Neural progenitor cell (in vitro differentiated cells): ENCODE data around the gene STT3A.

ENCODE experiments used
- EZH2 ChIP-seq: fragments of 200-600 bp; sonication (generic); IDR thresholded peaks from 2 replicates; pipeline ENCODE4 v1.6.1; 2017; ENCODE audit warnings: antibody characterized with exemption, mild to moderate bottlenecking, moderate library complexity
- EZH2phosphoT487 ChIP-seq: fragments of 200-600 bp; sonication (generic); IDR thresholded peaks from 2 replicates; pipeline ENCODE4 v1.6.1; 2017; ENCODE audit warnings: antibody characterized with exemption
- TF ChIP-seq, protein P1 (sequence below): fragments of 200-600 bp; sonication (generic); IDR thresholded peaks from 2 replicates; pipeline ENCODE4 v1.5.1; 2017; ENCODE audit warnings: antibody characterized with exemption, mild to moderate bottlenecking

DNA sequence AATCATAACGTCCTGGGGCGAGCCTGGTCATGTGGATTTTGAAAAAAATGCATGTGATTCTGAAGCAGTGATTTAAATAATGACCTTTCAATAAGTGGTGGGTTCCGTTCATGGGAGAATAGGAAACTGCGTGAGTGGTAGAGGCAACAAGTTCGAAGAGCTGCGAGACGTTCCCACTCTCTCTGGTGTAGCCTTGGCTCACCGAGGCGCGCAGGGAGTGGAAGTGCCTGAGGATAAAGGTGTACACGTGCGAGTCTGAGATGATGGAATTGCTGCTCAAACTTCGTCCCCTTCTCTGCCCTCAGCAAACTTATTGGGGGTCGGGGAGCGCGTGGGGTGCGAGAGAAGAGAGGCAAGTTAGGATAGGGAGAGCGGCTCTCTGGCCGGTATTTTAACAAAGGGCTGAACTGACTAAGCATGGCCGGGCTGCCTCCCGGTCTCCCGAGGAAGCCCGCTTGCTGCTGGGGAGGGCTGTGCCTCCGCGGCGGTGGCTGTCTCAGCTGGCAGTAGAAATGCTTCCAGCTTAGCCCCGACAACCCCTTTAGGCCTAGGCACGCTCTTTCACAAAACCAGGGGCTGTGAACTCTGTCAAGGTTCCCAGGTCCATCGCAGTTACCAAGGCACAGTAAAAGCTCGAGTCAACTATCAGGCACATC lies 875 bp upstream of the STT3A start:
- TF ChIP-seq, protein P1, sequence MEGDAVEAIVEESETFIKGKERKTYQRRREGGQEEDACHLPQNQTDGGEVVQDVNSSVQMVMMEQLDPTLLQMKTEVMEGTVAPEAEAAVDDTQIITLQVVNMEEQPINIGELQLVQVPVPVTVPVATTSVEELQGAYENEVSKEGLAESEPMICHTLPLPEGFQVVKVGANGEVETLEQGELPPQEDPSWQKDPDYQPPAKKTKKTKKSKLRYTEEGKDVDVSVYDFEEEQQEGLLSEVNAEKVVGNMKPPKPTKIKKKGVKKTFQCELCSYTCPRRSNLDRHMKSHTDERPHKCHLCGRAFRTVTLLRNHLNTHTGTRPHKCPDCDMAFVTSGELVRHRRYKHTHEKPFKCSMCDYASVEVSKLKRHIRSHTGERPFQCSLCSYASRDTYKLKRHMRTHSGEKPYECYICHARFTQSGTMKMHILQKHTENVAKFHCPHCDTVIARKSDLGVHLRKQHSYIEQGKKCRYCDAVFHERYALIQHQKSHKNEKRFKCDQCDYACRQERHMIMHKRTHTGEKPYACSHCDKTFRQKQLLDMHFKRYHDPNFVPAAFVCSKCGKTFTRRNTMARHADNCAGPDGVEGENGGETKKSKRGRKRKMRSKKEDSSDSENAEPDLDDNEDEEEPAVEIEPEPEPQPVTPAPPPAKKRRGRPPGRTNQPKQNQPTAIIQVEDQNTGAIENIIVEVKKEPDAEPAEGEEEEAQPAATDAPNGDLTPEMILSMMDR = no peak
- no peak for TF ChIP-seq EZH2phosphoT487
- TF ChIP-seq EZH2 = no peak
